Stimulated activated CD4-positive, alpha-beta T cell treated with anti-CD3 and anti-CD28 coated beads, TNF-alpha, amount 100 ng/mL, for 4 hours (primary cell): Measurements from ENCODE around the gene RUSF1.
"Not testable (repeated sequence)": the region's sequence is repeated elsewhere in the genome, so short reads cannot be mapped to it uniquely, and the experiment has no call there.

Experiments
- DNase-seq, 3 experiments: peaks; one replicate each; pipeline ENCODE4 v3.0.0-alpha.2; 2020; ENCODE audit warnings: low read depth in 3 of 3

The RUSF1 gene

GRCh38 chr16:31487071-31487719, 21.0 kb downstream of the RUSF1 start:
- DNase-seq: no peak

- DNase-seq: no peak
Observed at GRCh38 chr16:31486045-31486444, 22.1 kb downstream of the RUSF1 start.

DNA sequence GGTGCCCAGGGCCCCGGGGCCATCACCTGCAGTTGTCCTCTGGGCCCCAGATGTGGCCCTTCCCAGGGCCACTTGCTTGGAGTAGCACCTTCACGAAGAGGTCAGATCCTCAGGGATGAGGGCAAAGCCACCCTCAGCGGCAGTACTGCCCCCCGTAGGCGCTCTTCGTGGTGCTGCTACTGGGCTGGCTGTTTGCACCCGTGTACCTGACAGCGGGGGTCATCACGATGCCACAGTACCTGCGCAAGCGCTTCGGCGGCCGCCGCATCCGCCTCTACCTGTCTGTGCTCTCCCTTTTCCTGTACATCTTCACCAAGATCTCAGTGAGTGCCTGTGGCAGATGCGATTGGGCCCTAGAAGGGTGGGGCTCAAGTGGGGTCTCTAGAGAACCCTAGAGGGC, 22.6 kb downstream of the RUSF1 start:
- DNase-seq: no peak

- no peak for DNase-seq
Observed at GRCh38 chr16:31484491-31485171, 23.6 kb downstream of the RUSF1 start.

- not testable (repeated sequence) for DNase-seq
Observed at GRCh38 chr16:31484048-31484447, 24.1 kb downstream of the RUSF1 start.

DNA sequence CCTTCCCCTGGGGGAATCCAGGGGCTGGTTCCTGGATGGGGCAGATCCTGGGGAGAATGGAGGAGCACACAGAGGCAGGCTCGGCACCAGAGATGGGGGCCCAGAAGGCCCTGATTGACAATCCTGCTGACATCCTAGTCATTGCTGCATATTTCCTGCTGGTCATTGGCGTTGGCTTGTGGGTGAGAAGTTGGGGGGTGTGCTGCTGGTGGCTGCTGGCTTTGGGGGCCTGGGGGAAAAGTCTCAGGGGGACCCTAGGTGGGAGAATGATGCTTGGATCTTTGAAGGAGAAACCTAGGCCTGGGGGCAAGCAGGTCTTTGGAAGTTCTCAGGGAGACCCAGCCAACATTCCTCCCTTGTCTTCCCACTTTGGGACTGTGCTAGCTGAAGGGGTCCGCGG, 25.1 kb downstream of the RUSF1 start, which contains the start of gene SLC5A2:
Gene SLC5A2, plus strand, starts transcription at position 43 of the 400 bp plus-strand sequence. Its CDS starts 14 bp downstream, at position 57.
- no peak for DNase-seq

DNA sequence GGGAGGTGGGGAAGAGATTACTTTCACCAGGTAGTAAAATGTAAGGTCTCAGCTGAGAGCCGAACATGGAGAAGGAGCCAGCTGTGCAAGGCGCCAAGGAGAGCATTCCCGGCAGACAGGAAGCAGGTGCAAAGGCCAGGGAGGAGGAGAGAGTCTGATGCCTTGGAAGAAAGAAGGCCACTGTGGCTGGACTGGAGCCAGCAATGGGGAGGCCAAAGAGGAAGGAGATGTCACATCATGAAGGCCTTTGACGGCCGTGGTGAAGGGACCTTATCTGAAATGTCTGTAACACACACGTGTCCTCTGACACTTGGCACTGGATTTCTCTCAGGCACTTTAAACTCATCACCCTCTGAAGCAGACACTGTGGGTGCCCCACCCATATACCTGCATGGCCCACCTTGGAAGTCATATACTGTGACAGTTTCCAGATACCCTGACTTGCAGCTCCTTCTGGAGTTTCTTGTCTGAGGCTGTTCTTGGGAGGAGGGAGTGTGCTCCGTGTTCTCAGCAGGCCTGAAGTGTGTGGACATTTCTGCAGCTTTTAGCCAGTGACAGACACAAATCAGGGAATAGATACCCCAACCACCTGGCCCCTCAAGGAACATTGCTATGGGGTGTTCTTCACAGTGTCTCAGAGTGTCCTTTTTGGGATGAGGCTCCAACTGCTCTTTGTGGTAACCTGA, 27.2 kb downstream of the RUSF1 start:
- DNase-seq: no peak

GRCh38 chr16:31479751-31480150, 28.4 kb downstream of the RUSF1 start:
- DNase-seq: no peak

DNA sequence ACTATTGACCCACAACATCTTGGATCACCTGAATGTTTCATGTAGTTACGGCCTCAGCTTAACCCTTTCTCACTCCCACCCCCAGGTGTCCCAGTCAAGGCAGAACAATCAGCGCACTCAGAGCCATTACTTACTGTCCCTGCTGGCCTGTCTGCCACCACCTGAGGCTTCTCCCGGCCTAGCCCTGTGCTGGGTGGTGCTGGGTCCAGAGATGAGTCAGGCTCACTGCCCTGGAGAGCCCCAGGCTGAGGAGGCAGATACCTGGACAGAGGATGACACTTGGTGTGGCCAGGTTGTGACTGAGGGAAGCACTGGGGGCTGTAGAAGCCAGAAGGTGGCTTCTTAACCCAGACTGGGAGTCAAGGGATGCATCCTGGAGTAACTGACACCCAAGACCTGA, 29.2 kb downstream of the RUSF1 start:
- no peak for DNase-seq

DNA sequence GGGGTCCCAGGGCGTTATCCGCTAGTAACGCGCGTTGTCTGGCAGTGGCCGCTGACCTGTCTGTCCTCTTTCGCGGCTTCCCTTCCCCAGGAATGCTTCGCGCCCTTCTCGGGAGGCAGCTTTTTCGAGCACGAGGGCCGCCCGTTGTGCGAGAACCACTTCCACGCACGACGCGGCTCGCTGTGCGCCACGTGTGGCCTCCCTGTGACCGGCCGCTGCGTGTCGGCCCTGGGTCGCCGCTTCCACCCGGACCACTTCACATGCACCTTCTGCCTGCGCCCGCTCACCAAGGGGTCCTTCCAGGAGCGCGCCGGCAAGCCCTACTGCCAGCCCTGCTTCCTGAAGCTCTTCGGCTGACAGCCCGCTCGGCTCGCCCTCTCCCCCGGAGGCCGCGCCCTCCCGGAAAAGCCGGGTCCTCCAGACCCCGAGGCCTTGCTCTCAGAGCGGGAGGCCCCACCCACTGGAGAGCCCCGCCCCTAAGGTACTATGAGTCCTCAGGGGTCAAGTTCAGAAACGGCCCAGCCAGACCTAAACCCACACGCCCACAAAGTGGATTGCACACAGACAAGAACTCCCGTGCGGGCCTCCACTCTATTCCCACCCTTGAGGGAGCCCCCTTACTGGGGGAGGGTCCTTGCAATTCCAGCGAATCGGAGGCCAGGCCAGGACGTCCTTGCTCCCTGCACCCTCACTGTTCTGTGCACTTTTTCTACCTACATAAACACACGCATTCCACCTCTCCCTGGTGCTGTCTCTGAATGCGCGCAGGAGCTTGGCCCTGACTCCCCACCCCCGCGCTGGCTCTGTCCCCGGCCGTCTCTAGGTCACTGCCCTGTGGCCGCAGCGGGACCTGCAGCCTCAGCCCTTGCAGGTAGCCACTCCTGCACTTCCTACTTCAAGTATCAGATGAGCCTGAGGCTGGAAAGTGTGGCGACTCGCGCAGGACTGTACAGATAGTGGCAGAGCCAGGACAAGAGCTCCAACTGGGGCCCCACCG, 30.7 kb downstream of the RUSF1 start:
- no peak for DNase-seq

GRCh38 chr16:31476303-31477219, 31.6 kb downstream of the RUSF1 start:
- peak; percentile 80 to 90 (median 85) for DNase-seq

GRCh38 chr16:31475946-31476302, 32.3 kb downstream of the RUSF1 start:
- no peak for DNase-seq

DNA sequence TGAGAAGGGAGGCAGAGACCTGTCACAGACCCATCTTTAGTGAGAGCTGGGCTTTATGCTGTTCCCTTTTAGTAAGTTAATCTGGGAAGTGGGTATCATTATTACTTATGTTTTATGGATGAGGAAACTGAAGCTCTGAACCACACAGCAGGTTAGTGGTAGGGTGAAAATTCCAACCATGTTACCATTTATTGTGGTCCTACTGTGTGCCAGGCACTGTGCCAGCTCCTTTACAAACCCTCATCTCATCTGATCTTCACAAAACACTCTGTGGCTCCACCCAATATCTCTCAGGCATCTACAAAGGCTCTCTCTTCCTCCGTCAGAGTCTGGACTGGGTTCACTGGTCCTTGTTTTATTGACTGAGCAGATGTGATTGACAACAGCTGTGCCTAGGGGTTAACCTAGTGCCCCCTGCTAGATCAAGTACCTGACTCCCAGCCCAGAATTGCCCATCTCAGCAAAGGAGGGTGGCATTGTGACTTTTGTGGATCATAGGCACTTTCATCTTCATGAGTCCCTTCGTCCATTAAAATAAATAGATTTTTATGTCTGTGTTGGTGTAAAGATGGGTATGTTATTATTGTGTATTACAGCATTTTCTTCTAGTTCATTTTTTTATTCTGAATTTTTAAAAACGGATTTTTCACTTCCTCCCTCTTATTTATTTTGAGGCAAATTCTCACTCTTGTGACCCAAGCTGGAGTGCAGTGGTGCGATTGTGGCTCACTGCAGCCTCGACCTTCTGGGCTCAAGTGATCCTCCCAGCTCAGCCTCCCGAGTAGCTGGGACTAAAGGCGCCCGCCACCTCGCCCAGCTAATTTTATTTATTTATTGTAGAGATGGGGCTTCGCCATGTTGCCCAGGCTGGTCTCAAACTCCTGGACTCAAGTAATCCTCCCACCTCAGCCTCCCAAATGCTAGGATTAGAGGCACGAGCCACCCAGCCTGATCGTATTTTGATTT, 33.1 kb downstream of the RUSF1 start:
- DNase-seq: no peak

DNA sequence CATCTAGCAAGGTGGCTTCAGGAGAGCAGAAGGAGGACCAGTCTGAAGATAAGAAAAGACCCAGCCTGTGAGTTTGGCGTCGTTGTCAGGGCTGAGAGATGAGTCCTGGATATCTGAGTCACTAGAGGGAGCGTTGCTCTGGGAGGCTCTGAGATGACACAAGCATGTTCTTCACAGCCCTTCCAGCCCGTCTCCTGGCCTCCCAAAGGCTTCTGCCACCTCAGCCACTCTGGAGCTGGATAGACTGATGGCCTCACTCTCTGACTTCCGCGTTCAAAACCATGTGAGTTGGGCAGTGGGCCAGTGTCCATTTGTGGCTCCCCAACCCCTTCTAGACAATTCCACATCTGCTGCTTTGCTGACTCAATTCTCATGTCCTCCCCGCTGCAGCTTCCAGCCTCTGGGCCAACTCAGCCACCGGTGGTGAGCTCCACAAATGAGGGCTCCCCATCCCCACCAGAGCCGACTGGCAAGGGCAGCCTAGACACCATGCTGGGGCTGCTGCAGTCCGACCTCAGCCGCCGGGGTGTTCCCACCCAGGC, 33.9 kb downstream of the RUSF1 start:
- DNase-seq: no peak

GRCh38 chr16:31473264-31473984, 34.8 kb downstream of the RUSF1 start:
- no peak for DNase-seq

DNA sequence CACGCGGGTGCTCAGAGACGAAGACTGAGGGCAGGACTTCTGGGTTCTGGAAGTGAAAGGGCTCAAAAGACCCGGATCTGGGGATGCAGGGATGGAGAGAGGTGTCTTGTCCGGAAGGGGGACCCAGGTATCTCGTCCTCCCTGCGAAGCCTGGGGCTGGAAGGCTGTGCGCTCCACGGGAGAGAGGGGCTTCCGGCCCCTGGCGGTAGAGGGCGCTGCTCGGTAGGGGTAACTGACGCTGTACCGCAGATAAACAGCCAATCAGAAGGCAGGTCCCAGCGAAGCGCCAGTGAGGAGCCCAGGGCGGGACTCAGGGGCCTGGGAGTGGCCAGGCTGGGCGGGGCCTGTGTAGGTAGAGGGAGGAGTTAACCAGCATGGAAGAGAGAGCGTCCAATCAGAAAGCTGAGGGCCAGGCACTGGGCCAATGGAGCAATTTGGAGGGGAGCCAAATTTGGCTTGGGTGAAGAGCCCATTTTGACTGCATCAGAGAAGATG, 35.4 kb downstream of the RUSF1 start:
- DNase-seq: no peak

- no peak for DNase-seq
Observed at GRCh38 chr16:31471875-31472708, 36.1 kb downstream of the RUSF1 start, which contains the start of gene TGFB1I1. TSS of gene TGFB1I1 (plus strand) at chr16:31472152. CDS start at chr16:31472189, 37 bp downstream.
